Activated CD8-positive, alpha-beta memory T cell treated with anti-CD3 and anti-CD28 coated beads, Interleukin-2, amount 50 U/mL, for 1 hour (primary cell): Measurements from ENCODE around the gene WTIP.
"Not testable (repeated sequence)": the region's sequence is repeated elsewhere in the genome, so short reads cannot be mapped to it uniquely, and the experiment has no call there.

Source experiments
- DNase-seq: peaks from one replicate; pipeline ENCODE4 v3.0.0-alpha.2; 2020; ENCODE audit errors: extremely low read depth

Gene WTIP

GRCh38 chr19:34503531-34504272 is 22.1 kb downstream of the WTIP start:
- DNase-seq, result no peak

- DNase-seq, result no peak
Observed at GRCh38 chr19:34504273-34504808, 22.8 kb downstream of the WTIP start.

GRCh38 chr19:34504809-34505291 is 23.3 kb downstream of the WTIP start:
- no peak for DNase-seq

- no peak for DNase-seq
Observed at GRCh38 chr19:34505321-34506025, 23.9 kb downstream of the WTIP start.

GRCh38 chr19:34506026-34506370 is 24.4 kb downstream of the WTIP start:
- no peak for DNase-seq

- DNase-seq, result no peak
Observed at GRCh38 chr19:34507414-34508067, 26.0 kb downstream of the WTIP start.

- no peak for DNase-seq
Observed at GRCh38 chr19:34508540-34508939, 27.0 kb downstream of the WTIP start.

GRCh38 chr19:34510904-34511303 is 29.3 kb downstream of the WTIP start:
- DNase-seq, result not testable (repeated sequence)

- no peak for DNase-seq
Observed at GRCh38 chr19:34512254-34512822, 30.8 kb downstream of the WTIP start.

- DNase-seq, result no peak
Observed at GRCh38 chr19:34513767-34514166, 32.2 kb downstream of the WTIP start.

GRCh38 chr19:34519602-34520001 is 38.0 kb downstream of the WTIP start:
- no peak for DNase-seq

GRCh38 chr19:34523408-34523807 is 41.9 kb downstream of the WTIP start:
- no peak for DNase-seq

GRCh38 chr19:34525001-34525400 is 43.4 kb downstream of the WTIP start:
- no peak for DNase-seq

- DNase-seq, result no peak
Observed at GRCh38 chr19:34534206-34534605, 52.6 kb downstream of the WTIP start.

- no peak for DNase-seq
Observed at GRCh38 chr19:34539396-34539795, 57.8 kb downstream of the WTIP start.

- DNase-seq, result no peak
Observed at GRCh38 chr19:34540811-34541557, 59.4 kb downstream of the WTIP start.

GRCh38 chr19:34549833-34550232 is 68.3 kb downstream of the WTIP start:
- DNase-seq, result no peak

GRCh38 chr19:34555447-34555846 is 73.9 kb downstream of the WTIP start:
- DNase-seq, result no peak

- no peak for DNase-seq
Observed at GRCh38 chr19:34556488-34556887, 74.9 kb downstream of the WTIP start.

- no peak for DNase-seq
Observed at GRCh38 chr19:34559045-34559444, 77.5 kb downstream of the WTIP start.

- no peak for DNase-seq
Observed at GRCh38 chr19:34560229-34560628, 78.7 kb downstream of the WTIP start.
